SU-DHL-6 (cell line): ENCODE measurements around the gene CACNA2D4.

Experiments
- H2AFZ ChIP-seq: fragments of 200-600 bp; sonication (generic); 2 replicates; pipeline ENCODE4 v1.6.1; 2014; ENCODE audit warnings: low read depth, mild to moderate bottlenecking, moderate library complexity, mixed read lengths, antibody characterized with exemption, low read length; ENCODE audit not compliant: severe bottlenecking
- H3F3A ChIP-seq: fragments of 200-600 bp; shearing (Covaris generic); 2 replicates; pipeline ENCODE4 v1.6.0; 2016; ENCODE audit warnings: antibody characterized with exemption, mild to moderate bottlenecking; ENCODE audit not compliant: insufficient read depth
- H3K27ac ChIP-seq: fragments of 200-600 bp; sonication (generic); 2 replicates; pipeline ENCODE4 v1.5.1; 2016; ENCODE audit warnings: low read depth, mild to moderate bottlenecking, low read length, moderate library complexity, mixed read lengths
- H3K27me3 ChIP-seq: fragments of 200-600 bp; sonication (generic), shearing (Covaris generic); 2 replicates; pipeline ENCODE4 v1.6.0; 2014; ENCODE audit warnings: mild to moderate bottlenecking, low read length
- H3K36me3 ChIP-seq: fragments of 200-600 bp; sonication (generic); 2 replicates; pipeline ENCODE4 v1.6.1; 2014; ENCODE audit warnings: mild to moderate bottlenecking, low read length, mixed read lengths
- H3K4me2 ChIP-seq: fragments of 300-600, 200-600 bp; shearing (Covaris generic), sonication (generic); 2 replicates; pipeline ENCODE4 v1.6.0; 2014; ENCODE audit warnings: low read length, low read depth, mild to moderate bottlenecking; ENCODE audit not compliant: poor library complexity, severe bottlenecking
- H3K4me3 ChIP-seq: fragments of 200-600 bp; sonication (generic); 2 replicates; pipeline ENCODE4 v1.5.1; 2014; ENCODE audit warnings: antibody characterized with exemption, low read length, mild to moderate bottlenecking, mixed read lengths; ENCODE audit not compliant: insufficient read depth, poor library complexity, severe bottlenecking
- H3K79me2 ChIP-seq: fragments of 200-600 bp; sonication (generic); 2 replicates; pipeline ENCODE4 v1.6.1; 2014; ENCODE audit warnings: mild to moderate bottlenecking, low read length, moderate library complexity; ENCODE audit not compliant: insufficient read depth
- H3K9ac ChIP-seq: fragments of 200-600 bp; sonication (generic); 2 replicates; pipeline ENCODE4 v1.7.0; 2014; ENCODE audit warnings: mild to moderate bottlenecking, low read length
- H3K9me2 ChIP-seq: fragments of 200-600 bp; sonication (generic); replicated peaks from 2 replicates; pipeline ENCODE4 v1.6.1; 2014; ENCODE audit warnings: low read length; ENCODE audit not compliant: insufficient read depth
- H3K9me3 ChIP-seq: fragments of 200-600 bp; sonication (generic); 2 replicates; pipeline ENCODE4 v1.6.1; 2014; ENCODE audit warnings: low read length, mixed read lengths; ENCODE audit not compliant: insufficient read depth
- H4K20me1 ChIP-seq: fragments of 200-600 bp; sonication (generic); 2 replicates; pipeline ENCODE4 v1.6.1; 2014; ENCODE audit warnings: low read depth, mild to moderate bottlenecking, antibody characterized with exemption, low read length, moderate library complexity, mixed read lengths
- EZH2phosphoT487 ChIP-seq: fragments of 200-600 bp; sonication (generic), shearing (Covaris generic); conservative IDR thresholded peaks from 2 replicates; pipeline ENCODE4 v1.6.1; 2018; ENCODE audit warnings: mild to moderate bottlenecking, antibody characterized with exemption, low read length, moderate library complexity, mixed read lengths
- TF ChIP-seq, protein P1 (sequence below): fragments of 200-600 bp; sonication (generic); IDR thresholded peaks from one replicate; pipeline ENCODE4 v1.5.1; 2017; ENCODE audit warnings: antibody characterized with exemption, mild to moderate bottlenecking, low read length, moderate library complexity; ENCODE audit not compliant: insufficient read depth, poor library complexity, severe bottlenecking

The CACNA2D4 gene

DNA sequence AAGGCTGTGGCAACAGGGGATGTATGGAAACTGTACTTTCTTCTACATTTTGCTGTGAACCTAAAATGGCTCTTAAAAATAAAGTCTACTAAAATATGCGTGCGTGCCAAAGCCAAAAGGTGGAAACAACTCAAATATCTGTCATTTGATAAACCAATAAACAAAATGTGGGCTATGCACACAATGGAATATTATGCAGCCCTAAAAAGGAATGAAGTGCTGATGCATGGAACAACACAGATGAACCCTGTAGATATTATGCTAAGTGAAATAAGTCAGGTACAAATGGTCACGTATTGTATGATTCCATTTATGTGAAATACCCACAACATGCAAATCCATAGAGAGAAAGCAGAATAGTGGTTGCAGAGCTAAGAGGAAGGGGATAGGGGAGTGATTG is 8.0 kb downstream of the CACNA2D4 start:
- Histone ChIP-seq H3K9me3 (no peaks in the 10 kb centered on the region), H3K9ac (no peak overlapping the region), H2AFZ (no peak overlapping the region), H3K4me2 (no peak overlapping the region), H3K79me2 (no peaks in the 10 kb centered on the region), H3K36me3 (peaks cover 2% of the 10 kb centered on the region; the same call in 1 of the 2 replicates), H4K20me1 (no peaks in the 10 kb centered on the region), H3K4me3 (no peak overlapping the region), H3K27ac (no peak overlapping the region), H3F3A (no peaks in the 10 kb centered on the region), H3K27me3 (no peaks in the 10 kb centered on the region), H3K9me2 (no peaks in the 10 kb centered on the region)
- no peak for TF ChIP-seq EZH2phosphoT487
- TF ChIP-seq, protein P1, sequence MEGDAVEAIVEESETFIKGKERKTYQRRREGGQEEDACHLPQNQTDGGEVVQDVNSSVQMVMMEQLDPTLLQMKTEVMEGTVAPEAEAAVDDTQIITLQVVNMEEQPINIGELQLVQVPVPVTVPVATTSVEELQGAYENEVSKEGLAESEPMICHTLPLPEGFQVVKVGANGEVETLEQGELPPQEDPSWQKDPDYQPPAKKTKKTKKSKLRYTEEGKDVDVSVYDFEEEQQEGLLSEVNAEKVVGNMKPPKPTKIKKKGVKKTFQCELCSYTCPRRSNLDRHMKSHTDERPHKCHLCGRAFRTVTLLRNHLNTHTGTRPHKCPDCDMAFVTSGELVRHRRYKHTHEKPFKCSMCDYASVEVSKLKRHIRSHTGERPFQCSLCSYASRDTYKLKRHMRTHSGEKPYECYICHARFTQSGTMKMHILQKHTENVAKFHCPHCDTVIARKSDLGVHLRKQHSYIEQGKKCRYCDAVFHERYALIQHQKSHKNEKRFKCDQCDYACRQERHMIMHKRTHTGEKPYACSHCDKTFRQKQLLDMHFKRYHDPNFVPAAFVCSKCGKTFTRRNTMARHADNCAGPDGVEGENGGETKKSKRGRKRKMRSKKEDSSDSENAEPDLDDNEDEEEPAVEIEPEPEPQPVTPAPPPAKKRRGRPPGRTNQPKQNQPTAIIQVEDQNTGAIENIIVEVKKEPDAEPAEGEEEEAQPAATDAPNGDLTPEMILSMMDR, result no peak

DNA sequence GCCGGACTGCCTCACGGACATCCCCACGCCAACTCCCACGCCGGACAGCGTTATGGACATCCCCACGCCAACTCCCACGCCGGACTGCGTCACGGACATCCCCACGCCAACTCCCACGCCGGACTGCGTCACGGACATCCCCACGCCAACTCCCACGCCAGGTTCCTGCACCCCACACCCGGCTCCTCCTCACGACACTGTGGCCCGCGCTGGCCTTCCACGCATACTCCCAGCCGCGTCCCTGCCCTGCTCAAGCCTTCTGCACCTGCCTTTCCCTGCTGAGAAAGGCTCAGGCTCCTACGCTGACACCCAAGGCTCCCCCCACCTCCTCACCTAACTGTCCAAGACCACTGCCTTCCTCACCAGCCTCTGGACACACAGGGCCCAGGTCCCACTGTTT is 9.7 kb downstream of the CACNA2D4 start:
- Histone ChIP-seq H4K20me1 (no peaks in the 10 kb centered on the region), H3K36me3 (peaks cover 4% of the 10 kb centered on the region; the same call in 1 of the 2 replicates), H2AFZ (no peak overlapping the region), H3K9ac (no peak overlapping the region), H3K4me2 (no peak overlapping the region), H3K9me2 (no peaks in the 10 kb centered on the region), H3K9me3 (peaks cover 7% of the 10 kb centered on the region; the same call in 1 of the 2 replicates), H3K4me3 (no peak overlapping the region), H3K27me3 (no peaks in the 10 kb centered on the region), H3K79me2 (no peaks in the 10 kb centered on the region), H3K27ac (no peak overlapping the region), H3F3A (no peaks in the 10 kb centered on the region)
- TF ChIP-seq EZH2phosphoT487, result no peak
- TF ChIP-seq, protein P1, result no peak

DNA sequence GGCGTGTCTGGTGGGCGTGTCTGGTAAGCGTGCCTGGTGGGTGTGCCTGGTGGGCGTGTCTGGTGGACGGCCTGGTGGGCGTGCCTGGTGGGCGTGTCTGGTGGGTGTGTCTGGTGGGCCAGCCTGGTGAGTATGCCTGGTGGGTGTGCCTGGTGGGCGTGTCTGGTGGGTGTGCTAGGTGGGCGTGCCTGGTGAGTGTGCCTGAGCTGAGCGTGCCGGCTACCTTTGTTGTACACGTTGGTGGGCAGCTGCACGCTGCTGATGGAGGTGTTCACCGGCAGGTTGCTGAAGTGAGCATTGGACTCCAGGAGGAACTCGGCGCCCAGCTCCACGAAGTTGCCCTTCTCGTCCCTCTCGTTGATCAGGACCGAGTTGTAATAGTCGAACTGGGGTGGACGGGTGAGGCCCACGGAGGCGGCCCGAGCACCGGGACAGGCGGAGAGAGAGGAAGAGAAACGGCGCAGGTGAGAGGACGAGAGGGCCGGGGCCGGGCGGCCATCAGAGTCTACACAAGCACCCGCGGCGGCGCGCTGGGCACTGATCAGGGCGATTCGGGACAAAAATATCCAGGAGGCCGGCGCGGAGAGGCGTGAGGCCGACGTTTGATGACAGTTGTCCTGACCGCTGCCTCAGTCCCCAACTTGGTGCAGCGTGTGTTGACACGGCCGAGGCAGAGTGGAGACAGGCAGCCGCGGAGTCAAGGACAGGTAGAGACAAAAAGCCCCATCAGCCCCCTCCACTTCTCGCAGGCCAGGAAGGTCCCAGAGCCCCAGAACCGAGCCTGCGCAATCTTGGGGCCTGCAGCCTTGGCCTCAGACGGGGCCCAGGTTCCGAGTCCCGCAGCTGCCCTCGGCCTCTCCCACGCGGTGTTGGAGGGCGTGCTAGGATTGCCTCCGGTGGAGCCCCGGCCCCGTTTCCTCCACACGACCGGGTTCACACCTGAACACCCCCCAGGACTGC is 10.5 kb downstream of the CACNA2D4 start:
- Histone ChIP-seq H4K20me1 (no peaks in the 10 kb centered on the region), H3F3A (no peaks in the 10 kb centered on the region), H3K9me2 (no peaks in the 10 kb centered on the region), H3K36me3 (peaks cover 4% of the 10 kb centered on the region; the same call in 1 of the 2 replicates), H3K4me3 (no peak overlapping the region), H3K9ac (no peak overlapping the region), H3K4me2 (no peak overlapping the region), H3K27ac (no peak overlapping the region), H3K9me3 (peaks cover 7% of the 10 kb centered on the region; the same call in 1 of the 2 replicates), H2AFZ (no peak overlapping the region), H3K79me2 (no peaks in the 10 kb centered on the region), H3K27me3 (no peaks in the 10 kb centered on the region)
- TF ChIP-seq, protein P1, result no peak
- TF ChIP-seq EZH2phosphoT487, result no peak
